Activated CD4-positive, CD25-positive, alpha-beta regulatory T cell treated with anti-CD3 and anti-CD28 coated beads, Interleukin-2, amount 50 U/mL, for 16 hours (primary cell): Measurements from ENCODE around the gene BTBD9.
"Not testable (repeated sequence)": the region's sequence is repeated elsewhere in the genome, so short reads cannot be mapped to it uniquely, and the experiment has no call there.

Experiments
- DNase-seq: peaks from one replicate; pipeline ENCODE4 v3.0.0-alpha.2; 2020; ENCODE audit warnings: low read depth, low spot score

BTBD9 gene

DNA sequence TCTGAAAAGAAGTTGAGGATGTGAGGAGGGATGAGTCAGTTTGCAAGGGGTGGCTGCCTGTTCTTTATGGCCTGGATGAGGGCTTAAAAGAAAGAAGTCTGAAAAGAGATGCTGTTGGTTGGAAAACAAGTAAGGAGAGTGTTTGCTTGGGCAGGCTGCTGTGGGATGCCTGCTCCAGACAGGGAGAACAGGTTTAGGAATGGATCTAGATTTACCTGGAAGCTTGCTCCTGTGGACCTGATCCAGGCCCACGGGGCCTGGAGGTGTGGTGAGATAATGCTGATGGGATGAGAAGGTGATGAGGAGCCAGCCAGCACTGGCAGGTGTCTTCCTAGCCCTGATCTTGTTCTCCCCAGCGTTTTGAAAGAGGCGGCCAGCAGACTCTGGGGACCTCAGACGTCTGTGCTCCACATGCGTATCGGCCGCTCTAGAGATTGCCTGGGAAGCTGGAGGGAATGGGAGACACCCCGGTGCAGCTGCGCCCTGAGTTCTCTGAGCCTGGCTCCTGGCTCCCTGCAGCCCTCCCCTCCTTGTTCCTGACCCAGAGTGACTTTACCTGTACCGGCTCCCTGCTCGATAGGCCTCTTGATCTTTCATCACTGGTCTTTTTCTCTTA, 488.9 kb downstream of the BTBD9 start:
- DNase-seq, result no peak

DNA sequence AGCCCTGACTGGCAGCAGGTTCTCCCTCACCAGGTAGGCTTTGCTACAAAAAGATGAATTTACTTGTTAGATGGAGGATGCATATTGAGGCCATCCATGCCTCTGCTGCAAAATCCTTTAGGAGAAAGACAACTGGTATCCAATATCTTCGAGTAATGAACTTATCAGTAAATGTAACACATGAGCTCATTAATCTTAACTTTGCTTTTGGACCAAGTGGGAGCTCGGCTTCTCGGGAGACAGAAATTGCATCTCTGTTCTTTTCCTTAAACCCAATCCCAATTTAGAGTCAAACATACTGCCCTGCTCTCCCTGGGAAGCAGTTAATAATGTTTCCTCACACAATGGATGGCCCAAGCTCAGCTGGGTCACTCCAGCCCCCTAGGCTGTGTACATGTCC, 489.7 kb downstream of the BTBD9 start:
- no peak for DNase-seq

DNA sequence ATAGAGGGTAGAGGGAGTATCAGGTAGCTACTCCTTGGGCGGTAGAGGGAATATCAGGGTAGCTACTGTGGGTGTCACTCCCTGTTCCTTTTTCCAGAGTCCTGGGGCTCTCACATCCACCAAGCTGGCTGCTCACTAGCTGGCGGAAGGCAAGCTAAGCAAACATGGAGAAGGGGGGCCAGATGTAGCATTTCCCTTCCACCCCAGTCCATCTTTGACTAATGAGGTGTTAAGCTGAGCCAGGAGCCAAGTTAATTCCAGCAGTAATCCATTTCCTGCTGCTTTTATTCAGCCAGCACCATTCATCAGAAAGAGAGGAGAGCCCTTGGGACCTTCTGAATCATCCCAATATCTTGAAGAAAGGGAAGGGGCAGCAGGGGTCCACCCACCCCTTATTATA, 490.2 kb downstream of the BTBD9 start:
- no peak for DNase-seq

DNA sequence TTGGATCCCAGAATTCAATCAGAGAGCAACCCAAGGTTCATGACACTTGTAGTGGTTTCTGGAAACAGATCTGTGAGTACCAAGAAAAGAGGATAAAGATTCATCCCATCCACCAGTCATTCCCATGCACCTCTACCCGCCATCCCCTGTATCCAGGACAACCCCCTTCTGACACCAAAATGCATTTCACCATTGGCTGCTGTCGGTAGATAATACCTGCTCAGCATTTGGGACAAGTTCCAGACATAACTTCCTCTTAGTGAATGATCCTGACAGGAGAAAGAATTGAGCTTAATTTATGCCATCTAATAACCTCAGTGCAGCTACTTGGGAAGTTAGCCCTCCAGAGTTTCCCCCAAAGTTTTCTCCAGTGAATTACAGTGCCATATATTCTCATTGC, 491.1 kb downstream of the BTBD9 start:
- DNase-seq, result no peak

DNA sequence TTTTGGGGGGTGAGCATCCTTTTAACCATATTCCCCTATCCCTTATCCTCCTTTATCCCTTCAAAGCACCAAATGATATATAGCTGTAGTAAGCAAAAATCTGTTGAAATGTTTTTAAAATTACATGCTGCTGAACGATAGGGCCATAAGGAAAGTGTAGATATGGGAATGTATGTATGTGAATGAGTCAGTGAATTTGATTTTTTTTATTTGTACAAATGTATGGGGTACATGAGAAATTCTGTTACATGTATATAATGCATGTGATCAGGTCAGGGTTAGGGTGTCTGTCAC, 493.0 kb downstream of the BTBD9 start:
- no peak for DNase-seq

DNA sequence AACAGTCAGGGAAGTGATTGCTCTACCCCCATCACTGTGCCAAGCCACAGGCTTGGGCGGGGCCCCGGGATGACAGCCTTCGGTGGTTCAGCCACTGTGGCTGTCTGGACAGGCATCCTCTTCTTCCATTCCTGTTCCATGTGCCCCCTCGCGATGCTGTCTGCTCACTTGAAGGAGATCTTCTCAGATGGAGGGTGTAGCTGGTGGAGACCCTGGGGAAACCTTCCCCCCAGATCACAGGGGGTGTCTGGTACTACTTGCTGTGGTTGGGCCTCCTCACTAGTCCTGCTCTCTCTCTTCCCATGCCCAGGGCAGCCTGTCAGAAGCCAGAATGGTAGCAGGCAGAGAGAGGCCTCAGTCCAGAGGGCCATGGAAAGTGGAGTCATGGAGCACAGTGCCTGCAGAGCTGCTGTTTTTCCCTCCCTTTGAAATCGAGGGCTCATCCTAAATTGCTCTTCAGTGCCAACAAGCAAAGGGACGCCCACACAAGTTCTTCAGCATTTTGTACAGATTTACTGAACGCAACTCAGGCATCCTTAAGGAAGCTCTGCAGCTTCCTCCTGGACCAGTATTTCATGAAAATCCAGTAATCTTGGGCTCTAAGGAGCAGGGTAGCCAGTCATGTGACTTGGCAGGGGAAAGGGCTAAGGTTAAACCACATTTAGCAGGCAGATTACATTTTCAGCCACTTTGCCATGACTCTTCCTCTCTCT, 493.6 kb downstream of the BTBD9 start:
- DNase-seq, result no peak

DNA sequence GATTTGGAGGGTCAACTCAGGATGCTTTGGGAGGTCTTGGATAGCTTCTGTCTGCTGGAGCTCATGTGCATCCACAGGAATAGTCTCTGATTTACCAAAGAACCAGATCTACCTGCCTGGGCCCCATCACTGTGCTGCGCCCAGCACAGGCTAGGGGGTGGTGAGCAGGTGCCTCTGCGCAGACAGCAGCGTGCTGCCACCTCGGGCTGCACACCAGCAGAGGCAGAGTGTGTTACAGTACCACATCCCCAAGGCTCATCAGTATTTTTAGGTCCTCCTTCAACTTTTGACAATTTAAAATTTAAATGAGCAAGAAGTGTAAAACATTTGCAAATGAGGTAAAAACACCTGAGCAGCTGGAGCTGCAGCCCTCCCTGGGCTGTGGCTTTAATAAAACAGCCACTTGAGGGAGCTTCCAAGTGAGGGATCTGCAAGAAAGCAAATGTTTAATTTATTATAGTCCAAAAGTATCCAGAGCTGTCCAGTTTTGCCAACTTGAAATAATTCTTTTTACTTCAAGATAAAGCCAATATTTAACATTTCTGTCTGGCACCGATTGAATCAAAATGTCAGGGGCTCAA, 495.3 kb downstream of the BTBD9 start:
- DNase-seq, result no peak

DNA sequence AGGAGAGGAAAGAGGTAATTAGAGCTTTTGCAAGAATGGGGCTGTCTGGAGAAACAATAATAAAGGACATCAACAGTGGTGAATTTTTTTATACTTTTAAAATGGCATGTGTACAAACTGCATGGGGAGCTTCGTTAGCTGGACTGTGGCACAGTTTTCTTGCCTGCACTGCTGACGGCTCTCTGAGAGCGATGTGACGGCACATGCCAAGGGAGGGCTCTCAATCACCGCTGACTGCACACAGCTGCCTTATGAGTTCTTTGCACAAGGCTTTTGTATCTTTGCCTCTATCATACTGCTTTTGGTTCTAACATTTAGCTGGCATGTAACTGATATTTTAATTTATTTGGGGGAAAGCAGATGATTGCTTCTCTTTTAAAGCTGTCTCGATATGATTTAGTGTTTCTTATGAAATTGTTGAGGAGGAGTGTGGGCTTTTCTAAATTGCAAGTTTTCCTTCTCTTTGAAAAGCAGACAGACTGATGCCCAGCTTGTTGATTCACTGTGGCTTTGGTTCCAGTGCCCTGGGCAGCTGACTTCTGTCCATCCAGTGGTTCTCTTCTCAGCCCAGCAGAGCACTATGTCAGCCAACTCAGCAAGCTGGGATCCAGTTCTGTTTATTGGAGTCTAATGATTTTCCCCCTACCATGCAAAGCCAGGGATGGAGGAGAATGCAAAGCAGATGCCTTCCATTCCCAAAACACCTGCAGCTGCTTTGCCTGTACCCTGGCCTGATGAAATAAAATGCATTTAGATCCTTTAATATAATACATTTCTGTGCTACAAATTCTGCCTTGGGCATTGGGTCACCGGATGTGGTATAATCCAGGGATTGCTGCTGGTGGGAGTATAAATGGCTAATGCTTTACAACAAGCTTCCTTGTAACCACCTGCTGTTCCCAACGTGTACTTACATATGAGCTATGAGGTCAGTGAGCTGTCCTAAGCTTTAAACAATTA, 496.3 kb downstream of the BTBD9 start:
- no peak for DNase-seq

DNA sequence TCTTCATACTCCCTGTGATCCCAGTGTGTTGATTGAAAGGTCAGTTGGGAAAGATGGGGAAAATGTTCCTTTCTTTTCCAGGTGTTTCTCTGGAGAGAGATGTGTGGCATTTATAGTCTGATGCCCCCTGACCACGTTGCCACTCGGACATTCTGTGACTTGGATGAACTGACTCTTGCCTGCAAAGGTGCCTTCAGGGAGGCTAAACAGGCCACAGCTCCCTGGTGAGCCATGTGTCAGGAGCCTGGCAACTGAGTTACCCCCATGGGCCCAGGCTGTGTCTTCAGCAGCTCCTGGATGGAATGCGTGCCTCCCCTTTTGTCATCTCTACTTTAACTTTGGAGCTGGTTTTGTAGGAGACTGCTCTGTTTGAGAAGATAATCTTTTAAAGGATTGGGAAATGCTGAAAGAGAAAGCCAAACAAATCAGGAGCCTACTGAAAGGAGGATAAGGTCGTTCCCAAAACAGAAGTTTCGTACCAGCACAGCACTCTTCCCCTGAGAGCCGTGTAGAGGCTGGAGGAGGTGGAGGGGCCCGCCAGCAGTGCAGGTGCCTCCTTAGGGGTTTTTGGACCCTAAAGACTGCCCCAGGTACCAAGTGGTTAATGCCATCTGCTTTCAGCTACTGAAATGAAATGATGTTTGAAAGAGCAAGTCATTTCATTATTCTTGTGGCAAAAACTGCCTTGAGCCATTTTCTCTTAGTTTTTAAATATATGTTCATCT, 497.4 kb downstream of the BTBD9 start:
- DNase-seq, result no peak

DNA sequence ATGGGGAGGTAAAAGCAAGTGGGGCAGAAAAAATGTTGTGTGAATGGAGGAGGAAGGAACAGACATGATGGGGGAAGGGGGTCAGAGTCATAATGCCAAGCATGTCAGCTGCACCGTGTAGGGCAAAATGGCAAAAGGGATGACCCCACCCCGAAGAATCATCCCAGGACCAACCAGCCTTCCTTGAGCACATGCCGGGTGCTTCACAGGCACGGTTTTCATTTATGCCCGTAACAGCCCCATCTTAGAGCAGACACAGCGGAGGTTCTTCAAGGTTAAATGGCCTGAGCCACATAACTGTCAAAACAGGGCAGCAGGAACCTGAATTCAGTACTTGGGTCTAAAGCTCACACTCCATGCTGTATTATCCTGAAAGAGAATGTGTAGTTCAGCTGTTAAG, 498.0 kb downstream of the BTBD9 start:
- DNase-seq, result no peak

DNA sequence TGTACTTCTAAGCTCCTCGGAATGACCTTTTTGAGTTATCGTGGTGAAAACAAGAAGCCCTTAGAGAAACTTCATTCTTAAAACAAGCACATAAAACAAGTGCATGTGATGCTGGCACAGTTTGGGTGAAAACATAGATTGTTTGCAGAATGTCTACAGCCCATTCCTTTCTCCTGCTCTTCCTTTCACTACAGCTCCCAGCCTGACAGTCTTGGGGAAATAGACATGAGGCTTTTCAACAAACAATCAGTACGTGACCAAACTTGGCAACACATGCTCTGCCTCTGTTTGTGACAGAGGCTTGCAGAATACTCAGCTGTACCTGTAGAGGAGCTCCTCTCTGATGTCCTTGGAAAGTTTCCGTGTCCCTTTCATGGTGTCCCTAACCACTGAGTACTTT, 498.6 kb downstream of the BTBD9 start:
- no peak for DNase-seq

DNA sequence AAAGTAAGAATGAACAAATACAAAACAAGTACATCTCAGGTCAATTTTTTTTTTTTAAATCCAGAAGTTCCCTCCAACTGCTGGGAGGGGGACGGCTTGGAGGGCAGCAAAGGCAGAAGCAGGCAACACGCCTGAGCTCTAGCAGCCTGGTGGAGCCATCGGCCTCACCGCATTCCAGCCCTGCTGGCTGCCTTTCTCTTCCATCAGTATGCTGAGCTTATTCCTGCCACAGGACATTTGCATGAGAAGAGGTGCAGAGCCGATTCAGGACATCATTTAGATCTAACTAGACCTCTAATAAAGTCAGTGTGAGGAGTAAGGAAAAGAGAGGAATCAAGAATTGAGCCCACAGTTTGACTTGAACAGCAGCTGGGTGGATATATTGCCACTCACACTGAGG, 501.4 kb downstream of the BTBD9 start:
- DNase-seq, result no peak

DNA sequence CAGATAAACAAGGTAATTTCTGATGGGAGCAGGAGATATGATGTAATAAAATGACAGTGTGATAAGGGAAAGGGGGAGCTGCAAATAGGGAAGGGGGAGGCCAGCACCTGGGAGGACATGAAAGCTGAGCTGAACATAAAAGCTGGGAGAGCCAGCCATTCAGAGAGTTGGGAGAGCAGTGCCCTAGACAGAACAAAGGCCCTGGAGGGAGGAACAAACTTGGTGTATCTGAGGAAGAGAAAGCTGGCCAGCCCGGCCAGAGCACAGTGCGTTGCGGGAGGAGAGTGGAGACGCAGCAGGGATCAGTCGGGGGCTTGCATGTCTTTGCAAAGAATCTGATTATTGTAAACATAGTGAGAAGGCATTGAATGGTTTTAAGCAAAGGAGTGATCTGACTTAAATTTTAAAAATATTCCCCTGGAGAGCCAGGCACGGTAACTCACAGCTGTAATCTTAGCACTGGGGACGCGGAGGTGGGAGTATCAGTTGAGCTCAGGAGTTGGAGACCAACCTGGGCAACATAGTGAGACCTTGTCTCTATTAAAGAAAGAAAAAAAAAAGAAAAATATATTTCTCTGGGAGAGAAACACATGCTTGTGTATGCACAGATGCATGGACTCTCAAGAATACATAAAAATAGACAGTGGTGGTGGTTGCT, 502.0 kb downstream of the BTBD9 start:
- DNase-seq, result no peak

DNA sequence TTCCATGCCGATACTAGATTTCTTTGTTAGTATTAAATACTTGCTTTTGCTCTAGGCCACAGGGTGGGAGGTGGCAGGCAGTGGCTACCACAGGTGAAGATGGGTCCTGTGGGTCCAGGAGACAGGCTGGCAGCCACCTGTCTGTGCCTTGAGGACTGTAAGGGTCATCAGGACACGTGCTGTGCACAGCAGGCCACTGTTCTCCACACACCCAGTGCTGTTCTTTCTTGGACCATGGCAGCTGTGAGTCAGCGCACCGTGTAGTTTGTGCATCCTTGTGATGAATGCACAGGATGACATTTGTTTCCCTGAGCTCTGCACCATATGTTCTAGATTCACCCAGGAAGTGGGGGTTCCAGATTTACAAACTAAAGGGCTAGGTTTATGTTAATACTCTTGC, 503.2 kb downstream of the BTBD9 start:
- no peak for DNase-seq

DNA sequence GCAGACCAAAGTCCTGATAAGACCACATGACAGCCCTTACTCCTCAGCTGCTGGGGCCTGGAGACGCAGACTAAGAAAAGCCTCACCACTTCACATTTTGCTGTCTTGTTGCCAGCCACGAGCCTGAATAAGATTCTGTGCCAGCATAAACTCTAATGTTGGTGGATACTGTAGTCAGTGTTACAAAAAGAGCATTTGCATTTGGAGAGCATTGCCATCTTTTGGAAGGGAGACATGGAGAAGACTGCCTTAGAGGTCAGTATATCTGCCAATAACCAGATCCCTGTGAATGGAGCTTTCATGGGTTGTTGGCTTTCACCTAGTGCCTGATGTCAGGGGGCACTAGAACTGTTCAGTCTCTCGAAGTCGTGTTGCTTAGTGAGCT, 505.0 kb downstream of the BTBD9 start:
- DNase-seq, result no peak

DNA sequence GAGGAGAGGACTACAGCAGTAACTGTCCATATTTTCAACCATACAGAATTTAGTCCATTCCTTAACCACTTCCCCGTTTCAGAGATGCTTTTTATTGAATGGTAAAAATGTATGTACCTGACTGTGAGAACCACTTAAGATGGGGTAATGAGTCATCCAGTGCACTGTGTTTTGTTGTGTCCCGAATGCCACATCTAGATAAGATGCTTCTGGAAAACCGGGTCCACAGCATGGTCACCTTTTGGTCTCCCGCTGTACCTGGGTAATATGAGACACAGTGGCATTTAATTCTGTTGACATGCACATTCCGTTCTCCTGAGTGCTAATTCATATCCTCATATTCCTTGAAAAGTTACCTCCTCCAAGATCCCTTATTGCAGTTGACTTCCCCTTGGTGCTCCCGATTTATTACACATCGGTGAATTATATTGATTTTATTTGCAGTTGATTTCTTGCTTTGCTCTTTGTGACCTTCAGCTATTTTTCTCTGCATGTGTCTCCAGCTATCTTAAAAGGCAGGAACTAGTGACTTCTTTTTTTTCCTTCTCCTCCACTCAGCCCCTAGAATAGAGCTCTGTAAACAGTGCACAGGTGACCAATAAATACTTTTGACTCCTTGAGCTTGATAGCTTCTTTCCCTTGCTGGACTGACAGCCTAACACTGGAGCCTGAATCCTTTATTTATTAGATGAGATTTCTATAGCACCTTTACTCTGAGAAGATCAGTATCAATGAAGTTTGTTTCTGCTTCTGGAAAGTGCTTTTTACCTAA, 505.6 kb downstream of the BTBD9 start:
- no peak for DNase-seq

DNA sequence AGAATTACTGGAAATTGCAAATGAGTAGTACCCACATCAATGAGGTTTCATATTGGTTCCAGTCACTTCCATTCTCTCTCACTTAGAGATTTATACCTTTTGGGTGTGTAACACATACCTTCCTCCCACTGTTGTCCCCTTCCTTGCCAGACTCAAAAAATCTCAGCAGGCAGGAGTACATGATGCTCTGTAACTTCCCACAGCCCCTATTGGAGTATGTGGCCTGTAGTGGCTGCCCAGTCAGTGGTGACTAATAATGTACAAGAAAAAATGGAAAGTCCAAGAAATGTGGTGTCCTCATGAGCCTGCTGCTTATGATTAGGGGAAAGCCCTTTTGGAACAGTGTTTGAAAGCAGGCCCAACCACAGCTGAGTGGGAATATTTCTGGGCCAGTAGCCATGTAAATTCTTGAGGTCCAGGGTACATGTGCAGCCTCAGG, 508.2 kb downstream of the BTBD9 start:
- no peak for DNase-seq

DNA sequence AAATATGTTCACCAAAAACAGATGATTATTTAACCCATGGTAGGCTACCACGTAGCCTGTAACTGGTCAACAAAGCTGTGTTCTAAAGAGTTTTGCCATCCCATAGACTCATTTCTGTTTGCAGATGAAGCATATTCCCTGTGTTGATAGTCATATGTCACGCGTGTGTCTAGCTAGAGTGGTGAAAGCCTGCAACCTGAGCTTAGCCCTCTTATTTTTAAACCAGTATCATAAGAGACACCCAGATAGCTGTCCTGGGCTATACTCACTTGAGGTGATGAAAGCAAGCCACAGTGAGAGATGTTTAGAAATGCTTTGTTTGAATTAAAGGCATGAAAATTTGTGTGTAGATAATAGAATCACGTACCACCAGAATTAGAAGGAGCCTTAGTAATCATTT, 512.4 kb downstream of the BTBD9 start:
- no peak for DNase-seq

DNA sequence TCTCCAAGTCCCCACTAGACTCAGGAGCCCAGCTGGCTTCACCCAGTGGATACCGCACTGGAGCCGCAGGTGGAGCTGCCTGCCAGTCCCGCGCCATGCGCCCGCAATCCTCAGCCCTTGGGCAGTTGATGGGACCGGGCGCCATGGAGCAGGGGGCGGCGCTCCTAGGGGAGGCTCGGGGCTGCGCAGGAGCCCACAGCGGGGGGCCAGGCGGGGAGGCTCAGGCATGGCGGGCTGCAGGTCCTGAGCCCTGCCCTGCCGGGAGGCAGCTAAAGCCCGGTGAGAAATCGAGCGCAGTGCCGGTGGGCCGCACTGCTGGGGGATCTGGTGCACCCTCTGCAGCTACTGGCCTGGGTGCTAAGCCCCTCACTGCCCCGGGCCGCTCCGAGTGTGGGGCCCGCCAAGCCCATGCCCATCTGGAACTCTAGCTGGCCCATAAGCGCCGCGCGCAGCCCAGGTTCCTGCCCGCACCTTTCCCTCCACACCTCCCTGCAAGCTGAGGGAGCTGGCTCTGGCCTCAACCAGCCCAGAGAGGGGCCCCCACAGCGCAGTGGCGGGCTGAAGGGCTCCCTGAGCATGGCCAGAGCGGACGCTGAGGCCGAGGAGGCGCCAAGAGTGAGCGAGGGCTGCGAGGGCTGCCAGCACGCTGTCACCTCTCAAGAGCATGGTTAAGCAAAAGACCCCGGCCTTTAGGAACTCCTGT, 515.4 kb downstream of the BTBD9 start:
- not testable (repeated sequence) for DNase-seq

DNA sequence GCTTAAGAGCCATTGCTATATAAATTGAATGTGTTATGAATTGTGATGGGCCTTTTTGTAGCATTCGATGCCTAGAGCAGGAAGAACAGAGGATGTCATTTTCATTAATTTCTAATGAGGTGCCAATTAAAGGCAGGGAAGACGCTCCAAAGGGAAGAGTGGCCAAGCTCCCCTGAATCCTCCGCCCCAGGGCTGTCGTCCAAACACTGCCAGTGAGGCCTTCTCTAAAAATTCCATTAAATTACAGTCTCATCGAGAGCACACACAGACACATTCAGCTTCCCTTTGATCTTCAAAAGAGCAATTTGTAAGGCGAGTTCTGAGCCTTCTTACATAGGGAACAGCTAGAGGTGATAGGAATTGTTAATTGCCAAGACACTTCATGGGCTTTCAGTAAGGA, 520.2 kb downstream of the BTBD9 start:
- DNase-seq, result no peak
